Astrocyte (in vitro differentiated cells and primary cell): ENCODE measurements around the gene PCDHB7. TPM values are rescaled to one million over a fixed set of nuclear protein-coding genes. Genes with fewer than 3 reads are reported as not detected.

Experiments used
- total RNA-seq: library from RNA; stranded (reverse); gene quantifications from 2 replicates; pipeline ENCODE4 v1.2.1, GENCODE V29; 2021

The PCDHB7 gene
- total RNA-seq, 1 donor from 2014 or later: 1.0 TPM

Other genes starting within 250 kb of the PCDHB7 start
- 5.7 and 5.9 TPM in 2 replicates for gene PCDHAC1, start 246.3 kb upstream of the PCDHB7 start, total RNA-seq
- 6.9 and 7.7 TPM in 2 replicates for gene PCDHAC2, start 206.2 kb upstream of the PCDHB7 start, total RNA-seq
- gene PCDHB1, start 121.3 kb upstream of the PCDHB7 start, total RNA-seq: not detected in 2 replicates
- 44.3 and 50.7 TPM in 2 replicates for gene PCDHB2, start 78.0 kb upstream of the PCDHB7 start, total RNA-seq
- 3.6 and 3.9 TPM in 2 replicates for gene PCDHB3, start 72.2 kb upstream of the PCDHB7 start, total RNA-seq
- gene PCDHB4, start 50.8 kb upstream of the PCDHB7 start, total RNA-seq: 1.0 and 1.1 TPM in 2 replicates
- 8.7 and 9.7 TPM in 2 replicates for gene PCDHB5, start 37.4 kb upstream of the PCDHB7 start, total RNA-seq
- 0.50 and 0.70 TPM in 2 replicates for gene PCDHB6, start 22.6 kb upstream of the PCDHB7 start, total RNA-seq
- gene PCDHB8, start 5.1 kb downstream of the PCDHB7 start, total RNA-seq: 4.9 and 5.3 TPM in 2 replicates
- 3.2 and 4.4 TPM in 2 replicates for gene PCDHB16, start 9.7 kb downstream of the PCDHB7 start, total RNA-seq
- 3.6 and 5.3 TPM in 2 replicates for gene PCDHB9, start 14.5 kb downstream of the PCDHB7 start, total RNA-seq
- 6.4 and 7.0 TPM in 2 replicates for gene PCDHB10, start 19.7 kb downstream of the PCDHB7 start, total RNA-seq
- gene PCDHB11, start 27.0 kb downstream of the PCDHB7 start, total RNA-seq: 2.1 TPM in 2 replicates
- gene PCDHB12, start 36.1 kb downstream of the PCDHB7 start, total RNA-seq: 0.87 and 1.2 TPM in 2 replicates
- gene PCDHB13, start 41.3 kb downstream of the PCDHB7 start, total RNA-seq: 3.3 TPM in 2 replicates
- gene PCDHB14, start 50.7 kb downstream of the PCDHB7 start, total RNA-seq: 5.6 and 6.4 TPM in 2 replicates
- gene PCDHB15, start 72.8 kb downstream of the PCDHB7 start, total RNA-seq: 1.3 and 1.6 TPM in 2 replicates
- gene SLC25A2, start 131.4 kb downstream of the PCDHB7 start, total RNA-seq: 0.19 and 0.25 TPM in 2 replicates
- gene TAF7, start 148.1 kb downstream of the PCDHB7 start, total RNA-seq: 95.1 and 102 TPM in 2 replicates
- gene PCDHGA1, start 157.9 kb downstream of the PCDHB7 start, total RNA-seq: 0.17 and 0.27 TPM in 2 replicates
- 0.14 and 0.17 TPM in 2 replicates for gene PCDHGA2, start 166.1 kb downstream of the PCDHB7 start, total RNA-seq
- gene PCDHGA3, start 171.2 kb downstream of the PCDHB7 start, total RNA-seq: 0.14 and 0.17 TPM in 2 replicates
- 1.0 and 1.5 TPM in 2 replicates for gene PCDHGB1, start 177.5 kb downstream of the PCDHB7 start, total RNA-seq
- gene PCDHGA4, start 182.4 kb downstream of the PCDHB7 start, total RNA-seq: 0.48 and 0.50 TPM in 2 replicates
- gene PCDHGB2, start 187.3 kb downstream of the PCDHB7 start, total RNA-seq: 1.4 TPM in 2 replicates
- gene PCDHGA5, start 191.5 kb downstream of the PCDHB7 start, total RNA-seq: 0.29 and 0.30 TPM in 2 replicates
- gene PCDHGB3, start 197.6 kb downstream of the PCDHB7 start, total RNA-seq: 0.10 and 0.14 TPM in 2 replicates
- 0.22 and 0.41 TPM in 2 replicates for gene PCDHGA6, start 201.2 kb downstream of the PCDHB7 start, total RNA-seq
- gene PCDHGA7, start 210.1 kb downstream of the PCDHB7 start, total RNA-seq: 0.57 and 0.62 TPM in 2 replicates
- 13.6 and 15.7 TPM in 2 replicates for gene PCDHGB4, start 215.1 kb downstream of the PCDHB7 start, total RNA-seq
- gene PCDHGA8, start 220.0 kb downstream of the PCDHB7 start, total RNA-seq: 1.0 and 1.2 TPM in 2 replicates
- 1.1 and 2.1 TPM in 2 replicates for gene PCDHGB5, start 225.3 kb downstream of the PCDHB7 start, total RNA-seq
- gene PCDHGA9, start 230.1 kb downstream of the PCDHB7 start, total RNA-seq: 0.73 and 0.87 TPM in 2 replicates
- gene PCDHGB6, start 235.4 kb downstream of the PCDHB7 start, total RNA-seq: 18.4 and 19.9 TPM in 2 replicates
- gene PCDHGA10, start 240.3 kb downstream of the PCDHB7 start, total RNA-seq: 34.0 and 41.6 TPM in 2 replicates
- 22.4 and 26.1 TPM in 2 replicates for gene PCDHGB7, start 245.0 kb downstream of the PCDHB7 start, total RNA-seq
- gene PCDHGA11, start 248.4 kb downstream of the PCDHB7 start, total RNA-seq: 5.3 and 5.8 TPM in 2 replicates